Effector CD8-positive, alpha-beta T cell (primary cell): ENCODE data around the gene CCDC69.
"Not testable (repeated sequence)": the region's sequence is repeated elsewhere in the genome, so short reads cannot be mapped to it uniquely, and the experiment has no call there.

Experiments used
- DNase-seq: peaks from one replicate; lab custom pipeline; 2025; lab: John Stamatoyannopoulos, UW

The CCDC69 gene

GRCh38 chr5:151192626-151193025 lies 31.3 kb downstream of the CCDC69 start:
- no peak for DNase-seq

GRCh38 chr5:151191661-151192060 lies 32.2 kb downstream of the CCDC69 start:
- DNase-seq: no peak

- DNase-seq: no peak
Measured at GRCh38 chr5:151189151-151189550, 34.7 kb downstream of the CCDC69 start.

GRCh38 chr5:151186538-151186937 lies 37.4 kb downstream of the CCDC69 start:
- DNase-seq: no peak

GRCh38 chr5:151186052-151186451 lies 37.8 kb downstream of the CCDC69 start:
- no peak for DNase-seq

- no peak for DNase-seq
Measured at GRCh38 chr5:151184316-151185042, 39.4 kb downstream of the CCDC69 start.

- no peak for DNase-seq
Measured at GRCh38 chr5:151183456-151184245, 40.2 kb downstream of the CCDC69 start.

GRCh38 chr5:151182976-151183375 lies 40.9 kb downstream of the CCDC69 start:
- no peak for DNase-seq

GRCh38 chr5:151182524-151182900 lies 41.4 kb downstream of the CCDC69 start:
- no peak for DNase-seq

- DNase-seq: no peak
Measured at GRCh38 chr5:151181818-151182523, 41.9 kb downstream of the CCDC69 start.

GRCh38 chr5:151180291-151180690 lies 43.6 kb downstream of the CCDC69 start:
- DNase-seq: no peak

- no peak for DNase-seq
Measured at GRCh38 chr5:151179489-151179840, 44.4 kb downstream of the CCDC69 start.

- DNase-seq: no peak
Measured at GRCh38 chr5:151178777-151179488, 45.0 kb downstream of the CCDC69 start.

- no peak for DNase-seq
Measured at GRCh38 chr5:151178372-151178771, 45.5 kb downstream of the CCDC69 start.

GRCh38 chr5:151176268-151176667 lies 47.6 kb downstream of the CCDC69 start:
- not testable (repeated sequence) for DNase-seq

GRCh38 chr5:151174612-151175101 lies 49.2 kb downstream of the CCDC69 start:
- DNase-seq: no peak

- DNase-seq: no peak
Measured at GRCh38 chr5:151173711-151174611, 49.9 kb downstream of the CCDC69 start.

GRCh38 chr5:151171529-151171928 lies 52.4 kb downstream of the CCDC69 start:
- DNase-seq: no peak

GRCh38 chr5:151168602-151169344 lies 55.1 kb downstream of the CCDC69 start:
- no peak for DNase-seq

GRCh38 chr5:151167022-151167421 lies 56.9 kb downstream of the CCDC69 start:
- DNase-seq: no peak
